RCC 7860 (cell line): Measurements from ENCODE around the gene CHN2.

Source experiments
- DNase-seq: peaks from one replicate; pipeline ENCODE4 v3.0.0-alpha.2; 2015; ENCODE audit warnings: low spot score
- FAIRE-seq: peaks from 2 replicates; lab custom pipeline; 2012; peaks lifted over from hg19 to GRCh38; lab: Jason Lieb, UNC

Gene CHN2

DNA sequence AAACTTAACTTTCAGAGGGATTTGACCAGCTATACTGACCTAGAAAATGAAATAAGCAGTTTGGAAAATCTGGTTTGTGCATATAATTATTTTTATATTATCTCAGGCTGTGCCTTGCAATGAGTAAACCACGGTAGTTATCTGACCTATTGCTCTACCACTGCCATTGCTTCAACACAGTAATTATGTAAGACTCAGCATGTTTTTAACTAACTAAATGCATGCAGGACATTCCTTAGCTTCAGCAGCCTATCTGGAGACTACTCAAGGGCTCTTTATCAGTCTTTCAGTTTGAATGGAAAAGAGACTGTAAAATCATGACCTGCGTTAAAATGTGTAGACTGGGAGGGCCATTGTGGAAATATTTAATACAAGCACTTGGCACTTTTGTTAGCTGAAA, 22.5 kb downstream of the CHN2 start:
- DNase-seq, result no peak
- no peak for FAIRE-seq

DNA sequence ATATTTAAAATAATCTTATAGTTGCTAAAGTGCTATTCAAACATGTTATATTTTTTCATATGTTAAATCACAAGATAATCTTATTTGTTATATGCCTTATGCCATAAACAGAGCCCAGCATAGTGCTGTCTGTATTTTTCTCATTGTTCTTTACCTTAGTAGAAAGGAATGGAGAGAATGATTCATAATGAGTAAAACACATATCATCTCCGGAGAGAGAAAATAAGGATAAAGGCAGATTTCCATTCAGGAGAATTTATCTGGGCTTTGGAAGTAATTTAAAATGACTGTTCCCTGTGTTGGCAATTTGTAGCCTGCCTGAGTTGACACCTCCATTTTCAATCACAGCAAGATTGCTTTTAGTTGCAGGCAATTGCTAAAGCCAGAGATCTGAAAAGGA, 30.2 kb downstream of the CHN2 start:
- DNase-seq (no peak), FAIRE-seq (no peak)

DNA sequence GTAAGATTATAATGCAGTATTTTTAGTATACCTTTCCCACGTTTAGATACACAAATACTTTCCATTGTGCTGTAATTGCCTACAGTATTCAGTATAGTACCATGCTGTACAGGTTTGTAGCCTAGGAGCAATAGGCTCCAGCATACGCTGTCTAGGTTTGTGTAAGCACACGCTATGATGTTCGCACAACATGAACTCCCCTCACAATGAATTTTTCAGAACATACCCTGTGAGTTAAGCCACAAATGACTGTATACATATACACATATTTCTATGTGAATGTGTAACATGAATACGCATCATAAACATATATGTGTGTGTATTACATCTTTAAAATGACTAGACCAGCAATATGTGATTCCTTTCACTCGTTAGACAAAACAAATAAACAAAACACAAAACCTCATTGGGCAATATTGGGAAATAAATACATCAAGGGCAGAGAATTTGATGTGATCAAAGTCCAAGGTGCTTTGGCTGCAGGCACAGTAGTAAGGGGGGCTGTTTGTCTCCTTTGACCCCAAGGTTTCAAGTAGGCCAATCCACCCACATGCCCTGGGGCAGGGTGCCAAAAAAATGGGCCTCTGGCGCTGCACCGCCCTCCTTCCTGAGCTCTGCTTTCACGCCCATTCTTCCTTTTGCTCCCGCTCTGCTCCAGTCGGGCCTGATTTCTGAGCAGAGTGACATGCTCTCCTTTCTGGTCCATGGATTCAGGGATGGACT, 33.9 kb downstream of the CHN2 start:
- no peak for FAIRE-seq
- DNase-seq, result no peak

GRCh38 chr7:29229066-29229465, 34.5 kb downstream of the CHN2 start:
- FAIRE-seq (no peak), DNase-seq (no peak)

- DNase-seq, result no peak
- FAIRE-seq, result no peak
These were observed 35.4 kb downstream of the CHN2 start for GRCh38 chr7:29229946-29230345.

DNA sequence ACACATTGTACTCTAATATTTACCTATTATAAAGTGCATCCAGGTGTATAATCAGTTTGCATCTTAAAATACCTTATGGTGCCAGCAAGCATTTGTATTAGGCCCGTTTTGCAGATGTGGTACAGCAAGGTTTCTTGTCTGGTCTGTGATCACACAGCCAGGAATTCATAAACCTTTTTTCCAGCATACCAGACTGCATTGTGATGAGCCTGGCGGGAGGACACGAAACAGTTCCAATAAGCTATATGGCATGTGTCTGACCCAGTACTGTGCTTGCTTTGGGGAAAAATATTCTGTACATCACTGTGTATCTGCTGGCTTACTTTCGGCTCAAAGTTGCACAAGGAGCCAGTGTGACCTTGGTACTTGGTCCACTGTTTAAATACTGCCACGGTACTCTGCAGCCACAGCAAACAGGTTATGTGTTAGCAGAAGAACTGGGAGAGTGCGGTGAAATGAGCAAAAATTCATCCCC, 36.3 kb downstream of the CHN2 start:
- no peak for FAIRE-seq
- DNase-seq, result no peak

DNA sequence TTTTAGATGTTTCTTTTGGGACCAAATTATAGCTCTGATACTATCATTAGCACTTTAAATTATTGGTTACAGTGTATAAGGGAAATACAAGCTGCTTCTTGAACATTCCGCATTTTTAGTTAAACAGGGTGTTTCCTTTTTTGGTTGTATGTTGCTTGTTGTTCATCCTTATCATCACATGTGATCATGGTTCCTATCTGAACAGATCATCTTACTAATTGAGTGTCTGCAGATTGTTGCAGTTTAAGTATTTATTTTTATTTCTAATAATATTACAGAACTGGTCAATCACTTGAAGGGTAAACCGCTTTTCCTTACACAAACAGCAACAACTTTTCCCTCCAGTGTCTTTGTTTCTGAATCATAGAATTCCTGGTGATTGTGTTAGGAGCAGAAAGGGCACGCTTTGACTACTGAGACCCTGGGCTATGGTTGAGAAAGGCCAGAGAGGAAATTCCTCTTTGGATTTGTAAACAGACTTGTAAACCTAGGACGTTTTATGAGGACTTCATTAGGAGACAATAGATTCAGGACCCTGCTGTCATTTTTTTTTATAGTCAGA, 37.2 kb downstream of the CHN2 start:
- no peak for DNase-seq

DNA sequence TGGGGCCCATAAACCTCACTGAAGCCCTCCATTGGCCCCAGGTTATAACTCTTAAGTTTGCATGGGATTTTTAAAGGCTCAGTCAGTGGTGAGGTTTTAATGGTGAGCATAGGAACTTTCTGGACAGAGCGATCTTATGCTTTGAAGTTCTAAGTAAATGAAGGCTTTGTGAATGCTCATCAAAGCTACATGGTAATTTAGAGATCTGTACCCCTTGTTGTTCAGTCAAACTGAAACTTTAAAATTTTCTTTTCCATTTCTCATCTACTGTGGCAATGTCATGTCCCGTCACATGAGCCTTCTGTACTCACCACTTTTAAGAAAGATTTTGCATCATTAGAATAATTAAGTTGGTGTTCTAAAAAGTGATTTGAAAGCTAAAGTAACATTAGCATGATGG, 39.9 kb downstream of the CHN2 start:
- DNase-seq, result no peak
- no peak for FAIRE-seq

More for the DNA sequence above, 37.2 kb downstream of the CHN2 start:
- FAIRE-seq, result no peak

DNA sequence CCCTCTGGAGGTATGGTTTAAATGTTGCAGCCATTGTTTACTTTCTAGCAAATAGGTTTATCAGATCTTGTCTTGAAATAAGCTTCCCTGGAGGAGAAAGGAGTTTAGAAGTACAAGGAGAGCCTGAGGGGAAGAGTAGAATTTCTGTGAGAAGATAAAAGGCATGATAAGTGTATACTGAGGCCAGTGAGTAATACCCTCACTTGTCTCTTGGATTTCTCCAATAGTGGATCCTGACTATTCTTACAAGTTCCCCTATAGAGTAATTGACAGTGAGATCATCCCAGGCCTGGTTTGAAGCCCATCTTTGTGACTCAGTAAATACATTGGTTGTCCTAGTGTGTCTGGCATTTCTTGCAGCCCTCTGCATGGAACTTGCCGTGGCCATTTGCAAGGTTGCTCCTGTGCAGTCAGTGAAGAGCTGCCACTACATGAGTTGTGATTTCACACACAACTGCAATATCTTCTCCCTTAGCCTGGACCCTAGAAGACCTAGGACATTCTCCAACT, 41.6 kb downstream of the CHN2 start:
- no peak for FAIRE-seq
- no peak for DNase-seq

- FAIRE-seq, result no peak
- DNase-seq, result no peak
These were observed 42.1 kb downstream of the CHN2 start for GRCh38 chr7:29236649-29237048.

- FAIRE-seq, result no peak
- no peak for DNase-seq
These were observed 42.9 kb downstream of the CHN2 start for GRCh38 chr7:29237489-29237888.

DNA sequence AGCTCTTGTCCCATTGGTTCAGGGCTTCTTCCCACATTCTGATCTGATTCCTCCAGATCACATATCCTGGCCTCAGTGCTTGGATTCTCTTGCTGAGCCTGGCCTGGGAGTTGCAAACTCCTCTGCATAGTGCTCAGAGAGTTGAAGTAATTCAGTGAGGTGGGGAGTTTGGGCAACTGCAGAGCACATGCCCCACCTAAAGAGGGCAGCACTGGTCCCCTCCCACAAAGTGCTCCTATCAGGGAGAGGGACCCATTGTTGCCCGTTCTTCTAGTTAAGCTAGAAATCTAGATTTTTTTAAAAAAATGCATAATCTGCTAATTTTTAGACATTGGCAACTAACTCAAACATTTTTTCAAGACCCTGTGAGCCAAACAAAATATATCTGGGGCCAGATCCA, 45.1 kb downstream of the CHN2 start:
- DNase-seq, result no peak
- FAIRE-seq, result no peak

- DNase-seq (no peak), FAIRE-seq (no peak)
These were observed 47.7 kb downstream of the CHN2 start for GRCh38 chr7:29242265-29242664.

- no peak for DNase-seq
- no peak for FAIRE-seq
These were observed 49.5 kb downstream of the CHN2 start for GRCh38 chr7:29243910-29244655.

DNA sequence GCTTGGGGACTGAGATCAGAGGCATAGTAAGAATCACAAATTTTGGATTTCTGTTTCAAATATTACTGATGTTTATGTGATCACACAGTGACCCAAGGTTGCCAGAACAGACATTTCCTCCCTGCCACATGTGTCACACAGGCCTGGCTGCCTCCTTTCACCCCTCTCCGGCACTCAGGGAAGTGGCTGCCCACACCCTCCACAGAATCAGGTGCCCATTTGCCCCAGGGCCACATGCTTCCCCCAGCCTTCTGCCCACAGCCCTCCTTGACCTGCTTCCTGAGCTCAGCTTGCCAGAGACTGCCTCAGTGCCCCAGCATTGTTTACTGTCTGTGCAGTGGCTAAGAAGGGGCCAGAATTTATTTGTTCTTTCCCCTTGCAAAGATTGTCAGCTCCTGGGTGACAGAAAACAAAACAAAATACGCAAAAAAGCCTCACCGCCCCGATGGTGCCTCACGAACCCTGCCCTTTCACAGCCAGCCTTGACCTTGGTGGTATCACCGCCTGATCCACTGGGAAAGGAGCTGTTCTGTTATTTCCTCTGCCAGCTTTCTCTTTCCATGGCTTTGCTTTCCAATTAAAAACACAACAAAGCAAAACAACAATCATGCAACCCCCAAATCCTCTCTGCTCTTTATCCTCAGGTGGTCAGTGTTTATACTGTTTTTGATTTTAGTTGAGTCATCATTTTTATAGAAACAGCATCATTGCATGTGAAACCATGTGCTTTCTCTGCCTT, 52.8 kb downstream of the CHN2 start:
- FAIRE-seq, result no peak
- DNase-seq, result no peak

DNA sequence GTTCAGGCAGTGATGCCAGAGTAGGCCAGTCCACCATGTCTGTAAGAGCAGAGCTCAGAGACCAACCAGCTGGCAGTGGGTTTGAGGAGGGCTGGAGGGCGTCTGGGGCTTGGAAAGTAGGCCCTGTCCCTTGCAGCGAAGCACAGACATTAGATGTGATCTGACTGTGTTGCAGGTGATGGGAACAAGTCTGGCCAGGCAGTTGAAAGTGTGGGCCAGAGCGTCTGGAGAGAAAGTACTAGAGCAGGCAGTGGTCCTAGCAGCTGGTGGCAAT, 53.3 kb downstream of the CHN2 start:
- FAIRE-seq, result no peak
- no peak for DNase-seq

GRCh38 chr7:29248713-29249382, 54.3 kb downstream of the CHN2 start:
- DNase-seq (no peak), FAIRE-seq (no peak)

GRCh38 chr7:29249383-29249750, 54.8 kb downstream of the CHN2 start:
- DNase-seq, result no peak
- no peak for FAIRE-seq

GRCh38 chr7:29249860-29250259, 55.3 kb downstream of the CHN2 start:
- no peak for FAIRE-seq
- no peak for DNase-seq

- DNase-seq (no peak), FAIRE-seq (no peak)
These were observed 58.6 kb downstream of the CHN2 start for GRCh38 chr7:29253225-29253624.

GRCh38 chr7:29254591-29254990, 60.0 kb downstream of the CHN2 start:
- DNase-seq (no peak), FAIRE-seq (no peak)
